GM12874 (cell line): ENCODE results near the gene RSPO4.

Experiments
- TF ChIP-seq, protein P1 (sequence below): IDR thresholded peaks from 2 replicates; pipeline ENCODE4 v1.5.1; 2011; ENCODE audit warnings: low read depth, mild to moderate bottlenecking, control low read depth, low read length, moderate library complexity; ENCODE audit not compliant: insufficient read depth

RSPO4 gene

DNA sequence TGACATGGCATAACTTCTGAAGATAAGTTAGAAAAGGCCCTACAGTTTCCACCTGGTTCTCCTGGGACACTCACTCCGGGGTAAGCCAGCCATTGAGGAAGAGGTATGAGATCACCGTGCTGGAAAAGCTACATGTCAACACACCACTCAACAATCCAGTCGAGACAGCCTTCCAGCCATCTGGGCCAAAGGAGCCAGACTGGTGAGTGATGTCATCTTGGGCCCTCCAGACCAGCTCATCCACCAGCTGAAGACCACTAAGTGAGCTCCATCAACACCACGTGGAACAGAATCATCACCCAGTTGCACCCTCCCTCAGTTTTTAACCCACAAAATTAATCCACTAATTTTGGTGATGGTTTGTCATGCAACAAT lies 32.3 kb upstream of the RSPO4 start:
- TF ChIP-seq, protein P1, sequence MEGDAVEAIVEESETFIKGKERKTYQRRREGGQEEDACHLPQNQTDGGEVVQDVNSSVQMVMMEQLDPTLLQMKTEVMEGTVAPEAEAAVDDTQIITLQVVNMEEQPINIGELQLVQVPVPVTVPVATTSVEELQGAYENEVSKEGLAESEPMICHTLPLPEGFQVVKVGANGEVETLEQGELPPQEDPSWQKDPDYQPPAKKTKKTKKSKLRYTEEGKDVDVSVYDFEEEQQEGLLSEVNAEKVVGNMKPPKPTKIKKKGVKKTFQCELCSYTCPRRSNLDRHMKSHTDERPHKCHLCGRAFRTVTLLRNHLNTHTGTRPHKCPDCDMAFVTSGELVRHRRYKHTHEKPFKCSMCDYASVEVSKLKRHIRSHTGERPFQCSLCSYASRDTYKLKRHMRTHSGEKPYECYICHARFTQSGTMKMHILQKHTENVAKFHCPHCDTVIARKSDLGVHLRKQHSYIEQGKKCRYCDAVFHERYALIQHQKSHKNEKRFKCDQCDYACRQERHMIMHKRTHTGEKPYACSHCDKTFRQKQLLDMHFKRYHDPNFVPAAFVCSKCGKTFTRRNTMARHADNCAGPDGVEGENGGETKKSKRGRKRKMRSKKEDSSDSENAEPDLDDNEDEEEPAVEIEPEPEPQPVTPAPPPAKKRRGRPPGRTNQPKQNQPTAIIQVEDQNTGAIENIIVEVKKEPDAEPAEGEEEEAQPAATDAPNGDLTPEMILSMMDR, result no peak

DNA sequence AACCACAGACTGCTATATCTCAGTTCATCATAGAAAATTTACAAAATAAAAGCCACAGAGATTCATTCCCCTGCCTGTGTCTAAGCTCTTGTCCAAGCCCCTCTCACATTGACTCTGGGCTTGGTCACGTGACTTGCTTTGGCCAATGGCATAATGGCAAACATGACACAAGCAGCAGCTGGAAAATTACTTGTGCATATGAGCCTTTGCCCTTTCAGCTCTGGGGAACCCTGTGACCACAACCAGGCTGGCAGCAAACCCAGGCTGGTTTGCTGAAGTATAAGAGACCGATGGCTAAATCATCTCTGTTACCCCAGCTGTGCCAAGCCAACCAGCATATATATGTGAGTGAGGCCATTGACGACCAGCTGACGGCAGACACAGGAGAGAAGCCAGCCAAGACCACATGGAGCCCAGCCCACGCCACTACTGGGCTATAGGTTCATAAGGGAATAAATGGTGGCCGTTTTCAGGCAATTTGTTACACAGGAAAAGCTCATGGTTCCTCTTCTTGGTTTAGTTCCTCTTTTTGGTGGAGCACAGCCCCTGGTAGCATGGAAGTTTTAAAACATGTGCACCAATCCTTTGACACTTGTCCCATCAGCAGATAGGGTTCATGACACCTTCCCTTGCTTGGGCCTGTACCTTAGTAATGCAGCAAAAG lies 31.8 kb upstream of the RSPO4 start:
- TF ChIP-seq, protein P1, result no peak

GRCh38 chr20:1029980-1030379 lies 27.9 kb upstream of the RSPO4 start:
- TF ChIP-seq, protein P1, result no peak

DNA sequence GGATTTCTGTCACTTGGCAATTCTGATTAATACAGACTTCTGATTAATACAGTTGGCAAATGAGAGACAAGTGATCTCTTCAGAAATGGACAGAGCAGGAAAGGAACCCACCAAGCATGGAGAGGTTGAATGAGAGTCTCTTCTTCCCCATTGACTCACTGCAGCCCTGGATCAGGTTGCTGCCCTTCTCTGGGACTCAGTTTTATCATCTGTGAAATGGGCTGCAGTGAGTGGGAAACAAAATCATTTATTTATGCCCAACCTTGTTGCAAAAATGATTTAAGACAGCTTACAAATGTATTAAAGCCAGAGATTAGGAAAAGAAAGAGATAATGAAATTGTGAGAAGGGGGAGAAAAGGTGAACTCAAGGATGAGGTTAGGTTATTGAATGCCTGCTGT lies 20.8 kb upstream of the RSPO4 start:
- TF ChIP-seq, protein P1, result no peak

GRCh38 chr20:1020614-1021013 lies 18.5 kb upstream of the RSPO4 start:
- TF ChIP-seq, protein P1, result no peak

GRCh38 chr20:1019344-1019743 lies 17.2 kb upstream of the RSPO4 start:
- TF ChIP-seq, protein P1, result no peak

DNA sequence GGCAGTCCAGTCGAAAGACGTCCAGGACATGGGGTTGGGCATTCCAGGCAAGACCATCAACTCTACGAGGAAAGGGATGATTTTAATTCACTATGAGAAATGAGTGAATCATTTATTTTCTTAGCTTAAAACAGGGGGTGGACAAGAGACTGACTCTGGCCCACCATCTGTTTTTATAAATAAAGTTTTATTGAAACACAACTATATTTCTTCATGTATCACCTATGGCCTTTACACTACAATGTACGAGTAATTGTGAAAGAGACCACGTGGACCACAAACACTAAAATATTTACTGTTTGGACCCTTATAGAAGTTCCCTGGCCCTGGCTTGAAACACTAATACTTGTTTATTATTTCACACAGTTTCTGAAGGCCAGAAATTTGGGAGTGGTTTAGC lies 15.6 kb upstream of the RSPO4 start:
- TF ChIP-seq, protein P1, result no peak
